GM19043 (cell line): ENCODE results near the gene ITK.
"Not testable (repeated sequence)": the region's sequence is repeated elsewhere in the genome, so short reads cannot be mapped to it uniquely, and the experiment has no call there.

Source experiments
- ATAC-seq: cut with Tn5 transposase; IDR thresholded peaks from one replicate; pipeline ENCODE4 v1.9.1; 2021; ENCODE audit warnings: low read depth; ENCODE audit not compliant: unreplicated experiment

Gene ITK

GRCh38 chr5:157236423-157236822 lies 55.8 kb downstream of the ITK start:
- no peak for ATAC-seq

GRCh38 chr5:157241483-157241882 lies 60.8 kb downstream of the ITK start:
- ATAC-seq = no peak

GRCh38 chr5:157244704-157245103 lies 64.1 kb downstream of the ITK start:
- ATAC-seq = not testable (repeated sequence)

GRCh38 chr5:157245476-157245875 lies 64.8 kb downstream of the ITK start:
- no peak for ATAC-seq

GRCh38 chr5:157245886-157246285 lies 65.2 kb downstream of the ITK start:
- ATAC-seq = no peak

GRCh38 chr5:157247267-157247666 lies 66.6 kb downstream of the ITK start:
- no peak for ATAC-seq

- no peak for ATAC-seq
These were observed 68.3 kb downstream of the ITK start for GRCh38 chr5:157248821-157249470.

GRCh38 chr5:157252711-157253465 lies 72.2 kb downstream of the ITK start:
- ATAC-seq = peak; percentile 93

DNA sequence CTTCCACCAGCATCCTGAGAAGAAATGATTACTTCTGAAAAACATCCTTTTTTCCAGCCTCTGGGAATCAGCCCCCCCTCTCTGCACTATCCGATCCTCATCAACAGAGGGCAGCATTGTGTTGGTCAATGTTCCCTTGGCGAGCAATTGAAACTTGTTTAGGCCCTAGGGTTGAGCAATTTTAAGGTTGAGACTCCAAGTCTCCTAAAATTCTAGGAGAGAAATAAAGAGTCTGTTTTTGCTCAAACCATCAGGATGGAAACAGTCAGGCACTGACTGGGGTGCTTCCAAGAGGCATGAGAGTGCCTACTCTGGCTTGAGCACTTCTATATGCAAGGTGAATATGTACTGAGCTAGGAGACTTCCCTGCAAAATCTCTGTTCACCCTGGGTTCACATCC lies 72.9 kb downstream of the ITK start:
- peak; percentile 38 for ATAC-seq

- no peak for ATAC-seq
These were observed 77.8 kb downstream of the ITK start for GRCh38 chr5:157258450-157258849.

DNA sequence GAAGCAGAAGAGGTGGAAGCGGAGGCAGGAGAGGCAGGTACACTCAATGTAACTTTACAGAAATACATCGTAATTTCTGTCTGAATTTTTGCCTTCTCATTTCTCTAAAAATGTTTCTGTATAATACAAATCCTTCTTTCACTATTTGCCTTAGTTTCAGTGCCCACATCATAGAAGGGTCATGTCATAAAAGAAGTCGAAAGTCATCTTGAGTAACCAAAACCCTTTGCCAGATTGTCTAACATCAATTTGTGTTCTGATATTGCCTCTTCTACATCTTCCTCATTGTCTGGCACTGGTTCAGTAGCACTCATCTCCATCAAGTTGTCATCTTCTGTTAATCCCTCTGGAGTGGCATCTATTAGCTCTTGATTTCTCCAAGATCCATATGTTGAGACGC lies 79.1 kb downstream of the ITK start:
- no peak for ATAC-seq

GRCh38 chr5:157263496-157264090 lies 83.0 kb downstream of the ITK start:
- ATAC-seq = no peak

GRCh38 chr5:157265714-157266285 lies 85.2 kb downstream of the ITK start, which contains the start of gene CYFIP2:
Gene CYFIP2 (plus strand): TSS chr5:157266123. CDS start chr5:157285362, 19,239 bp downstream.
- peak; percentile 86 for ATAC-seq

DNA sequence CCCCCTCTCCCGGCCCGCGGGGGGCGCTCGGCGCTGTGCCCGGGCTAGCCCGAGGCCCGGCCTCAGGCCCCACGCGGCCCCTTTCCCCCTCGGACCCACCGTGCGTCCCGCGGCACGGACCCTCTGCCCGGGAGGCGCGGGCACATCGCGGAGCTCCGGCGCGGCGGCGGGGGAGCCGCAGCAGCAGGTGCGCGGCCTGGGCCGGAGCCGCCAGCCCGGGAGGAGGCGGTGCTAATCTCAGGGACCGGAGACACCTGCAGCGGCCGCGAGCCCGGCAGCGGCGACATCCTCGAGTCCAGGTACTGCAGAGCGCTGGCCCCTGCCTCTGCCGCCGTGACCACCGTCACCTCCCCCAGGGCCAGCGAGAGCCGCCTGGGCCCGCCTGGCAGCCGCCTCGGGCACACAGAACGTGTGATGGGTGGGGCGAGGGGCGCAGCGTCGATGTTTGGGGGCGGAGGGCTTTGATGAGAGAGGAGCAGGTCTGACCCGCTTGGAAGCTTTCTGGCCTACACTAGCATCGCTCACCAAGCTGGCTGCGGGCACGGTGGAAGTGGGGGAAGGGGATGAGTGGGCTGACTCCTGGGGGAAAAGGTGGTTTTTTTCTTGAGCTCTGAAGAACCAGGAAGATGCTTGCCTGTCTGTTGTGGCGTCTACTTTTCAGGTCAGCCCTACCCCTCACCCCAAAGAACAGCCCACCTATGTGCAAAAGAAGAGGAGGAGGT lies 85.8 kb downstream of the ITK start:
- peak; percentile 29 for ATAC-seq

GRCh38 chr5:157267025-157267424 lies 86.4 kb downstream of the ITK start:
- no peak for ATAC-seq

DNA sequence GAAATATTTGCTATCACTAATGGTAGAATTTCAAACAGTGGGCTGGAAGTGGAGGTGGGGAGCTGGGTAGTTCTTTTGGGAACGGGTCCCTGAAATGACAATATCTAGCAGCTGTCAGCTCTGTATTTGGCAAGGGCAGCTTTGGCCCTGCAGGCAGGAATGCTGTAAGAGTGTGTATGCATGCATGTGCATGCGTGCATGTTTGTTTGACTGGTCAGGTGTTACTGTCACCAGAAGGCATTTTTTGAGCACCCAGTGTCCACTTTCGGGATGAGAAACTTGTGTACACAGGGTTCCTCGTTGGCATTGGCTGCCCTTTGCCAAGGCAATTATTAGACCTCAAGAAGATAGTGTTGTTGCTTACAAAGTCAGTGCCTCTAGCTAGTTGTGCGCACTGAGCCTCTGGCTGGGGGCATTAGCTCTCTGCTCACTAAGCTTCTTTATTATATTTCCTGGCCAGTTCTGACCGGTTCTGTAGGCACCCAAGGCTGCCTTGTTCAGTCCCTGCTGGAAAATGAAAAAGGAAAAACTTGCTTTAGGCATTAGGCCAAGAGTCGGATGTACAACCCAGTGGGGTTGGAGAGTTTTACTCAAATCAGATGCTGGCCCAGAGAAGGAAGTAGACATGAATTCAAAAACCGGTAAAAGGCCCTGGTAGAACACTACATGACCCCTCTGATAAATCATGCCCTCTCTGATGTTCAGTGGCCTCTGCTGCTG lies 87.3 kb downstream of the ITK start:
- ATAC-seq = no peak

- no peak for ATAC-seq
These were observed 88.6 kb downstream of the ITK start for GRCh38 chr5:157269165-157269671.

DNA sequence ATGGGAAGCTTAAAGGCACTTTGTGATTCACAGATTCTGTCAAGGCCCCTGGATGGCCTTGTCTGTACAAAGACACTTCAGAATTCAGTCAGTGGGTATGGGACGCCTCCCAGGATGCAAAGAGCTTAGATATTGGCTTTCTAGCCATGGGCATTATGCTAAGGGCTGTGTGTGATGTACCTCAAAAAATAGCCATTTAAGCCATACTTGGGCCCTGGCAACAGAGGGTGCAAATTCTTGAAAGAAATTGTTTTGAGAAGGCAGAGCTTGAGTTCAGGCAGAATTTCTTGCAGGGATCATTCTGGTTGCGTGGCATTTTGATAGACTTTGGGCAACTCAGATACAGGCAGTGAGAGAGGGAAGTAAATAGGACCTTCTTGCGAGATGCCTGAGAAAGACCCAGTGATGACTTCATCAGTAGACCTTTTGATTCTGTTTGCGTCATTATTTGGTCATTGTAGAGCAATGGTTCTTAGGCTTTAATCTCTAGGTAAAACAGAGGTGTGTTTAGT lies 89.2 kb downstream of the ITK start:
- no peak for ATAC-seq

DNA sequence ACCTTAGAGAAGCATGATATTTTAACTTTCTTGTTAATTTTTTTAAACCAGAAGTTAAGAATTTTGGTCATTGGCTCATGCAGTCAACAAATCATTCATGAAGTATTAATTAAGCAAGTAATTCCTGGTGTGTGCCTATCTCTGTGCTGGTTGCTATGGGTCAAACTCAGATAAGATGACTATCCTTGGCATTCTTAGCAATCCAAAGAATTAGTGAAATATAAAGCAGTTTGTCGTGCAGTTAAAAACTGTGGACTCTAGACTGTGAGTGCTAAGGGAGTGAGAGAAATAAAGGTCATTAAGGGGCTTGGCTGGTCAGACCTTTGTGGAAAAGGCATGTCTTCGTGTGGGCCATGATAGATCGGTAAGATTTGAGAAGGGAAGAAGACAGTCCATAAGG lies 90.1 kb downstream of the ITK start:
- ATAC-seq = no peak
